Left renal pelvis (tissue), 4 donors: ENCODE measurements around the gene ADAM12. TPM values are rescaled to one million over a fixed set of nuclear protein-coding genes. Genes with fewer than 3 reads are reported as not detected.
"Not testable (repeated sequence)": the region's sequence is repeated elsewhere in the genome, so short reads cannot be mapped to it uniquely, and the experiment has no call there.

Source experiments
- DNase-seq, 4 donors: peaks; one replicate each; pipeline ENCODE4 v3.0.0-alpha.2; 2013; ENCODE audit warnings: low read depth in 4 of 4, low spot score in 3 of 4
- polyA plus RNA-seq, 4 donors: library from polyadenylated mRNA; unstranded; fragments of 120-200 nt; gene quantifications; one replicate each; pipeline ENCODE4 v1.2.1, GENCODE V29; 2013; ENCODE audit not compliant: insufficient read length in 4 of 4

ADAM12 gene
- polyA plus RNA-seq, 4 donors = 23.1 to 100 (median 27.8) TPM

- DNase-seq = no peak
These were observed 192.0 kb downstream of the ADAM12 start for GRCh38 chr10:126196281-126196680.

GRCh38 chr10:126191192-126191591 is 197.1 kb downstream of the ADAM12 start:
- DNase-seq = no peak

- DNase-seq = no peak
These were observed 199.5 kb downstream of the ADAM12 start for GRCh38 chr10:126188679-126189200.

- no peak for DNase-seq
These were observed 200.9 kb downstream of the ADAM12 start for GRCh38 chr10:126187399-126187798.

- DNase-seq = no peak
These were observed 201.5 kb downstream of the ADAM12 start for GRCh38 chr10:126186766-126187165.

GRCh38 chr10:126185676-126186447 is 202.4 kb downstream of the ADAM12 start:
- DNase-seq = no peak

GRCh38 chr10:126181626-126182025 is 206.7 kb downstream of the ADAM12 start:
- no peak for DNase-seq

GRCh38 chr10:126179637-126180036 is 208.6 kb downstream of the ADAM12 start:
- no peak for DNase-seq

GRCh38 chr10:126177417-126178030 is 210.8 kb downstream of the ADAM12 start:
- DNase-seq = no peak

GRCh38 chr10:126175641-126176262 is 212.5 kb downstream of the ADAM12 start:
- DNase-seq = no peak

- DNase-seq = not testable (repeated sequence)
These were observed 215.5 kb downstream of the ADAM12 start for GRCh38 chr10:126172755-126173154.

GRCh38 chr10:126171555-126171954 is 216.7 kb downstream of the ADAM12 start:
- DNase-seq = no peak

GRCh38 chr10:126170776-126171175 is 217.5 kb downstream of the ADAM12 start:
- DNase-seq = no peak

GRCh38 chr10:126170371-126170770 is 217.9 kb downstream of the ADAM12 start:
- DNase-seq = no peak

- no peak for DNase-seq
These were observed 218.4 kb downstream of the ADAM12 start for GRCh38 chr10:126169899-126170298.

- DNase-seq = no peak
These were observed 221.5 kb downstream of the ADAM12 start for GRCh38 chr10:126166797-126167196.

- no peak for DNase-seq
These were observed 222.4 kb downstream of the ADAM12 start for GRCh38 chr10:126165874-126166273.

GRCh38 chr10:126163506-126163905 is 224.8 kb downstream of the ADAM12 start:
- no peak for DNase-seq

GRCh38 chr10:126161691-126162090 is 226.6 kb downstream of the ADAM12 start:
- DNase-seq = no peak

GRCh38 chr10:126160971-126161630 is 227.2 kb downstream of the ADAM12 start:
- DNase-seq = no peak

GRCh38 chr10:126160571-126160970 is 227.7 kb downstream of the ADAM12 start:
- DNase-seq = no peak
